Measurements from ENCODE around the gene SCAMP4.

Gene SCAMP4

GRCh38 chr19:1871630-1872029 lies 33.6 kb upstream of the SCAMP4 start:
- Histone ChIP-seq H3K23ac (ENCODE audit: low read depth, low read length, poor library complexity) (no peak overlapping the region), H2BK15ac (ENCODE audit: low read length) (no peak overlapping the region), H2BK12ac (ENCODE audit: low read length) (no peak overlapping the region), H4K8ac (ENCODE audit: low read depth, low read length) (no peak overlapping the region), H4K91ac (ENCODE audit: low read depth, low read length, poor library complexity) (no peak overlapping the region), H3K27me3 (ENCODE audit: control insufficient read depth in 3 of 3, insufficient read depth in 3 of 3, low read depth in 1 of 3, low read length in 3 of 3) (no peaks in the 10 kb centered on the region), H3K14ac (ENCODE audit: low read length) (no peak overlapping the region), H3K4me3 (ENCODE audit: low read length in 2 of 2) (no peak overlapping the region), H3K27ac (replicated peaks; ENCODE audit: low read length) (no peak overlapping the region), H3K9ac (ENCODE audit: low read depth, low read length, poor library complexity) (no peak overlapping the region), H3K4ac (ENCODE audit: low read length) (no peak overlapping the region), H3K79me1 (ENCODE audit: low read depth, low read length) (peaks cover 19% of the 10 kb centered on the region), H2BK120ac (ENCODE audit: low read depth, low read length) (no peak overlapping the region), H3K36me3 (replicated peaks in 1 of 2; ENCODE audit: control insufficient read depth in 2 of 2, insufficient read depth in 2 of 2, low read length in 2 of 2) (peaks cover 3 to 24% of the 10 kb centered on the region in 2 donors), H2BK5ac (ENCODE audit: low read length) (peak overlapping the region; percentile 39), H2AK5ac (ENCODE audit: low read depth, low read length) (no peak overlapping the region), H3K4me2 (ENCODE audit: insufficient read depth, low read length, poor library complexity, severe bottlenecking) (no peak overlapping the region), H2AFZ (ENCODE audit: low read length) (no peak overlapping the region), H3K9me3 (replicated peaks in 1 of 2; ENCODE audit: control insufficient read depth in 2 of 2, insufficient read depth in 1 of 2, low read depth in 1 of 2, low read length in 2 of 2) (peaks cover 0 to 2% of the 10 kb centered on the region in 2 donors), H3K18ac (ENCODE audit: low read length) (no peak overlapping the region), H3K4me1 (ENCODE audit: control insufficient read depth in 2 of 2, insufficient read depth in 1 of 2, low read depth in 1 of 2, low read length in 2 of 2) (peaks cover 6 to 21% of the 10 kb centered on the region in 2 donors)
- WGBS, 2 donors (ENCODE audit: extremely low coverage in 2 of 2, insufficient read length in 2 of 2, insufficient replicate concordance in 1 of 2): no CpG with 5 or more reads among the region's 13 CpGs
- DNase-seq (ENCODE audit: low spot score): no peak

DNA sequence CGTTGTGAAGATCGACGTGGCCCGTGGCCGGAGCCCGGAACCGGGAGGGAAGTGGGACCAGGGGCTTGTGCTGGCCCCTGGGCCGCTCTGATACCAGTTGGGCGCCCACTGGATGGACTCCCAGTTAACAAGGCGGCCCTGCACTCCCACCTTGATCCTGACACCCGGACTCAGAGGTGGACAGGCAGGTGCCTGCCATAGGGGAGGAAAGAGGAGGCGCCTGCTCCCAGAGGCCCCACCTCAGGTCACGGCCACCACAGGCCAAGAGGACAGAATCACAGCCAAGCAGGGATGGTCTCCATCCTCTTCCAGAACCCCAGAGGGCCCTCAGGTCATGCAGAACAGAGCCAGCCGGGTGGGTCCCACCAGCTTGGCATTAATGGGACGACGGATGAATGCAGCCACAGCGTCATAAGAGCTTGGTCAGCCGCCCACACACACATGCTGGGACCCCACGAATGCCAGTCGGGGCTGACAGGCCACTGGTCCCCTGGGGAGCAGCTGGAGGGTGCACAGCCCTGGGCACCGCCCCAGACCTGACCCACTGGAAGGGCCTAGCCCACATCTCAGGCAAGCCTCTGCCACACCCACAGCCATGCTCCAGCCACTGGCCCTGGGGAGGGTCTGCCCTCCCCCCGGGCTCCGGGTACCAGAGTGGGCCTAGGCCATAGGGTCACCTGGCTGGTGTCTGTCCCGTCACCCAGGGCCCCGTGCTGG lies 32.2 kb upstream of the SCAMP4 start:
- peak overlapping the region; percentile 55 for H3K23ac ChIP-seq (ENCODE audit: low read depth, low read length, poor library complexity)
- H3K4me3 ChIP-seq (ENCODE audit: low read length in 2 of 2): no peak overlapping the region
- no peak overlapping the region for H2BK5ac ChIP-seq (ENCODE audit: low read length)

DNA sequence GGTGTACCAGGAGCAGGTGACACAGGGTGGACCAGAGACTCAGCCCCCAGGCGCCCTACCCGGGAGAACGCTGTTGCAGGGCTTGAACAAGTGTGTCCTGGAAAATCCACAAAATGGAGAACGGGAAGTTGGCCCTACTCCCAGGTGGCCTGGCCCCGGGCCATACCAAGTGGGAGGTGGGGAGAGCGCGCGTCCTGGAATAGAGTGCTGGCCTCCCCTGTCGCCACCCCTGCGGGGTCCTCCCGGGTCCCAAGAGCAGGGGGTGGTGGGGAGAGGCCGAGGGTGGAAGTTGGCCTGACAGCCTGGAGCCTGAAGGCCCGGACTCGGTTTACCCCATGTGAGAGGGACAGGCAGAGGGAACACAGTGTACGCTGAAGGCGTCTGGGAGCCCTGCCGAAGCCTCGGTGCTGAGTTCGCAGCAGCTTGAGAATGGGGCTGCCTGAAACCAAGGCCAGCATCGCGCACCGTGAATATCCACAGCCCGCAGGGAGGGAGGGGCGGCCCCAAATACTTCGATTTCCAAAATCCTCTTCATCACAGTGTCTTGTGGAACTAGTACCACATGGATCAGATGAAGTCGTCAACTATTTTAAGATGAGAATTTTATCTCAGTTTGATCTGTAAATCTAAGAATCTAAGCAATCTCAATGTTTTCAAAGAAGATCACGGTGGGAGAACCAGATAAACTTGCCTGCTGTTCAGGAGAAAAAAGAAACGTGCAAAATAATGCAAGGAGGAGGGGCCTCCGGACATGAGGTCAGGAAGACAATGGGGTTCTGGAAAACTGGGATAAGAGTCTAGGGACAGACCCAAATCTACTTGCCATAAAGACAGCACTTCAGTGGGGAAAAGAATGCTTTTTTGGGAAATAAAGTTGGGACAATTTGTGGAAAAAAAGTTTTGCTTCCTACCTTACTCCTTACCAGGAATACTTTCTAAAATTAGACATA lies 31.4 kb upstream of the SCAMP4 start:
- Histone ChIP-seq H3K36me3 (replicated peaks in 1 of 2; ENCODE audit: control insufficient read depth in 2 of 2, insufficient read depth in 2 of 2, low read length in 2 of 2) (peaks cover 3 to 24% of the 10 kb centered on the region in 2 donors), H3K4ac (ENCODE audit: low read length) (no peak overlapping the region), H2BK12ac (ENCODE audit: low read length) (no peak overlapping the region), H4K91ac (ENCODE audit: low read depth, low read length, poor library complexity) (no peak overlapping the region), H2BK15ac (ENCODE audit: low read length) (no peak overlapping the region), H3K4me1 (ENCODE audit: control insufficient read depth in 2 of 2, insufficient read depth in 1 of 2, low read depth in 1 of 2, low read length in 2 of 2) (peaks cover 8 to 22% of the 10 kb centered on the region in 2 donors), H3K18ac (ENCODE audit: low read length) (no peak overlapping the region), H3K9me3 (replicated peaks in 1 of 2; ENCODE audit: control insufficient read depth in 2 of 2, insufficient read depth in 1 of 2, low read depth in 1 of 2, low read length in 2 of 2) (peaks cover 0 to 2% of the 10 kb centered on the region in 2 donors), H3K4me3 (ENCODE audit: low read length in 2 of 2) (peak overlapping the region in 1 of 2 donors; percentile 93), H2AFZ (ENCODE audit: low read length) (no peak overlapping the region), H2BK5ac (ENCODE audit: low read length) (no peak overlapping the region), H3K9ac (ENCODE audit: low read depth, low read length, poor library complexity) (no peak overlapping the region), H4K8ac (ENCODE audit: low read depth, low read length) (no peak overlapping the region), H3K27ac (replicated peaks; ENCODE audit: low read length) (no peak overlapping the region), H3K79me1 (ENCODE audit: low read depth, low read length) (peaks cover 19% of the 10 kb centered on the region), H2BK120ac (ENCODE audit: low read depth, low read length) (no peak overlapping the region), H3K14ac (ENCODE audit: low read length) (no peak overlapping the region), H3K27me3 (ENCODE audit: control insufficient read depth in 3 of 3, insufficient read depth in 3 of 3, low read depth in 1 of 3, low read length in 3 of 3) (no peaks in the 10 kb centered on the region), H3K23ac (ENCODE audit: low read depth, low read length, poor library complexity) (peak overlapping the region; percentile 55), H3K4me2 (ENCODE audit: insufficient read depth, low read length, poor library complexity, severe bottlenecking) (peak overlapping the region; percentile 11), H2AK5ac (ENCODE audit: low read depth, low read length) (peak overlapping the region; percentile 5)
- no peak for DNase-seq (ENCODE audit: low spot score)
- WGBS, 2 donors (ENCODE audit: extremely low coverage in 2 of 2, insufficient read length in 2 of 2, insufficient replicate concordance in 1 of 2): no CpG with 5 or more reads among the region's 29 CpGs

More for the DNA sequence above, 32.2 kb upstream of the SCAMP4 start:
- H2BK12ac ChIP-seq (ENCODE audit: low read length): no peak overlapping the region
- H3K9me3 ChIP-seq (replicated peaks in 1 of 2; ENCODE audit: control insufficient read depth in 2 of 2, insufficient read depth in 1 of 2, low read depth in 1 of 2, low read length in 2 of 2): peaks cover 0 to 2% of the 10 kb centered on the region in 2 donors
- no peak overlapping the region for H3K4ac ChIP-seq (ENCODE audit: low read length)
- H3K18ac ChIP-seq (ENCODE audit: low read length): no peak overlapping the region
- H4K8ac ChIP-seq (ENCODE audit: low read depth, low read length): no peak overlapping the region
- peak overlapping the region; percentile 5 for H2AK5ac ChIP-seq (ENCODE audit: low read depth, low read length)
- no peak overlapping the region for H3K14ac ChIP-seq (ENCODE audit: low read length)
- peaks cover 3 to 24% of the 10 kb centered on the region in 2 donors for H3K36me3 ChIP-seq (replicated peaks in 1 of 2; ENCODE audit: control insufficient read depth in 2 of 2, insufficient read depth in 2 of 2, low read length in 2 of 2)
- DNase-seq (ENCODE audit: low spot score): no peak
- WGBS, 2 donors (ENCODE audit: extremely low coverage in 2 of 2, insufficient read length in 2 of 2, insufficient replicate concordance in 1 of 2): no CpG with 5 or more reads among the region's 25 CpGs
- peaks cover 19% of the 10 kb centered on the region for H3K79me1 ChIP-seq (ENCODE audit: low read depth, low read length)
- no peak overlapping the region for H4K91ac ChIP-seq (ENCODE audit: low read depth, low read length, poor library complexity)
- H3K27me3 ChIP-seq (ENCODE audit: control insufficient read depth in 3 of 3, insufficient read depth in 3 of 3, low read depth in 1 of 3, low read length in 3 of 3): no peaks in the 10 kb centered on the region
- no peak overlapping the region for H2AFZ ChIP-seq (ENCODE audit: low read length)
- no peak overlapping the region for H3K27ac ChIP-seq (replicated peaks; ENCODE audit: low read length)
- no peak overlapping the region for H2BK120ac ChIP-seq (ENCODE audit: low read depth, low read length)
- peaks cover 8 to 22% of the 10 kb centered on the region in 2 donors for H3K4me1 ChIP-seq (ENCODE audit: control insufficient read depth in 2 of 2, insufficient read depth in 1 of 2, low read depth in 1 of 2, low read length in 2 of 2)
- H2BK15ac ChIP-seq (ENCODE audit: low read length): no peak overlapping the region
- H3K9ac ChIP-seq (ENCODE audit: low read depth, low read length, poor library complexity): no peak overlapping the region
- peak overlapping the region; percentile 18 for H3K4me2 ChIP-seq (ENCODE audit: insufficient read depth, low read length, poor library complexity, severe bottlenecking)

Data from neuronal stem cell (in vitro differentiated cells).